ENCODE data around the gene EBP.

Gene EBP
- long read RNA-seq, transcript EBP-206 (5 exons, 796 nt) = minor isoform, 13 of 354 reads
- long read RNA-seq, transcript EBP-205 (5 exons, 1,775 nt) = major isoform, 332 of 354 reads
- long read RNA-seq, partial matches to known transcripts = 2 of 354 reads
- long read RNA-seq, other reads (novel, unspliced or antisense) = 3 of 354 reads

- DNase-seq (ENCODE audit: low read depth in 1 of 2, low spot score in 1 of 2) = peak; percentile 86 to 97
- Histone ChIP-seq H3K27me3 (ENCODE audit: insufficient read depth, poor library complexity, severe bottlenecking) (no peaks in the 10 kb centered on the region), H3K4me3 (replicated peaks; ENCODE audit: insufficient read depth, low read length) (peak within 1 kb of the TSS; percentile 68), H3K27ac (replicated peaks) (peak within 1 kb of the TSS; percentile 86)
- TF ChIP-seq GABPA (IDR thresholded peaks at IDR 0.05; ENCODE audit: low read depth) (peak; percentile 66), POLR2AphosphoS5 (IDR thresholded peaks at IDR 0.05; ENCODE audit: low read depth) (peak; percentile 77), CTCF (IDR thresholded peaks at IDR 0.05; ENCODE audit: insufficient read depth, low read length) (no peak), REST (IDR thresholded peaks at IDR 0.05; ENCODE audit: insufficient replicate concordance, low read depth) (no peak), SPI1 (IDR thresholded peaks at IDR 0.05; ENCODE audit: borderline replicate concordance, low read depth) (no peak)
These were observed at the start of gene EBP for GRCh38 chrX:48521353-48522243. Gene EBP (plus strand): TSS chrX:48521808. CDS start chrX:48523772, 1,964 bp downstream.

- no peaks in the 10 kb centered on the region for H3K27me3 ChIP-seq (ENCODE audit: insufficient read depth, poor library complexity, severe bottlenecking)
- no peak overlapping the region for H3K4me3 ChIP-seq (replicated peaks; ENCODE audit: insufficient read depth, low read length)
- DNase-seq (ENCODE audit: low read depth in 1 of 2, low spot score in 1 of 2) = no peak
- H3K27ac ChIP-seq (replicated peaks) = no peak overlapping the region
- TF ChIP-seq SPI1 (IDR thresholded peaks at IDR 0.05; ENCODE audit: borderline replicate concordance, low read depth) = no peak
- TF ChIP-seq CTCF (IDR thresholded peaks at IDR 0.05; ENCODE audit: insufficient read depth, low read length) = no peak
- TF ChIP-seq POLR2AphosphoS5 (IDR thresholded peaks at IDR 0.05; ENCODE audit: low read depth) = no peak
These were observed 49.4 kb upstream of the EBP start for GRCh38 chrX:48472225-48472624.

- DNase-seq (ENCODE audit: low read depth in 1 of 2, low spot score in 1 of 2) = no peak
- H3K27me3 ChIP-seq (ENCODE audit: insufficient read depth, poor library complexity, severe bottlenecking) = no peaks in the 10 kb centered on the region
- H3K4me3 ChIP-seq (replicated peaks; ENCODE audit: insufficient read depth, low read length) = no peak overlapping the region
- TF ChIP-seq POLR2AphosphoS5 (IDR thresholded peaks at IDR 0.05; ENCODE audit: low read depth) (no peak), CTCF (IDR thresholded peaks at IDR 0.05; ENCODE audit: insufficient read depth, low read length) (no peak), SPI1 (IDR thresholded peaks at IDR 0.05; ENCODE audit: borderline replicate concordance, low read depth) (no peak)
- no peak overlapping the region for H3K27ac ChIP-seq (replicated peaks)
These were observed 48.5 kb upstream of the EBP start for GRCh38 chrX:48472851-48473703.

GRCh38 chrX:48473704-48473990, 48.0 kb upstream of the EBP start:
- no peaks in the 10 kb centered on the region for H3K27me3 ChIP-seq (ENCODE audit: insufficient read depth, poor library complexity, severe bottlenecking)
- no peak for DNase-seq (ENCODE audit: low read depth in 1 of 2, low spot score in 1 of 2)
- TF ChIP-seq POLR2AphosphoS5 (IDR thresholded peaks at IDR 0.05; ENCODE audit: low read depth) = no peak
- TF ChIP-seq REST (IDR thresholded peaks at IDR 0.05; ENCODE audit: insufficient replicate concordance, low read depth) = no peak
- no peak for TF ChIP-seq CTCF (IDR thresholded peaks at IDR 0.05; ENCODE audit: insufficient read depth, low read length)
- no peak for TF ChIP-seq SPI1 (IDR thresholded peaks at IDR 0.05; ENCODE audit: borderline replicate concordance, low read depth)
- no peak for TF ChIP-seq GABPA (IDR thresholded peaks at IDR 0.05; ENCODE audit: low read depth)
- no peak overlapping the region for H3K4me3 ChIP-seq (replicated peaks; ENCODE audit: insufficient read depth, low read length)
- H3K27ac ChIP-seq (replicated peaks) = no peak overlapping the region

Measured in HL-60 (cell line).